Cardiac fibroblast (primary cell): ENCODE measurements around the gene KLHL29.

Source experiments
- DNase-seq, 2 donors: peaks; one replicate each; pipeline versions ENCODE4 v3.0.0 to v3.0.0-alpha.2; 2010; ENCODE audit warnings: low read depth in 2 of 2
- H3K4me3 ChIP-seq, 2 donors: replicated peaks in 1 of 2; 1 replicate in 1 of 2; 2 replicates in 1 of 2; pipeline ENCODE4 v1.5.1; 2011; ENCODE audit warnings: low read depth in 2 of 2, low read length in 2 of 2, mild to moderate bottlenecking in 2 of 2, moderate library complexity in 1 of 2
- TF ChIP-seq, protein P1 (sequence below): IDR thresholded peaks from one replicate; pipeline ENCODE4 v1.5.1; 2011; ENCODE audit warnings: low read depth, mild to moderate bottlenecking, low read length, inconsistent platforms

The KLHL29 gene

GRCh38 chr2:23545811-23546210 is 160.8 kb downstream of the KLHL29 start:
- DNase-seq: no peak
- no peak overlapping the region for H3K4me3 ChIP-seq
- TF ChIP-seq, protein P1, sequence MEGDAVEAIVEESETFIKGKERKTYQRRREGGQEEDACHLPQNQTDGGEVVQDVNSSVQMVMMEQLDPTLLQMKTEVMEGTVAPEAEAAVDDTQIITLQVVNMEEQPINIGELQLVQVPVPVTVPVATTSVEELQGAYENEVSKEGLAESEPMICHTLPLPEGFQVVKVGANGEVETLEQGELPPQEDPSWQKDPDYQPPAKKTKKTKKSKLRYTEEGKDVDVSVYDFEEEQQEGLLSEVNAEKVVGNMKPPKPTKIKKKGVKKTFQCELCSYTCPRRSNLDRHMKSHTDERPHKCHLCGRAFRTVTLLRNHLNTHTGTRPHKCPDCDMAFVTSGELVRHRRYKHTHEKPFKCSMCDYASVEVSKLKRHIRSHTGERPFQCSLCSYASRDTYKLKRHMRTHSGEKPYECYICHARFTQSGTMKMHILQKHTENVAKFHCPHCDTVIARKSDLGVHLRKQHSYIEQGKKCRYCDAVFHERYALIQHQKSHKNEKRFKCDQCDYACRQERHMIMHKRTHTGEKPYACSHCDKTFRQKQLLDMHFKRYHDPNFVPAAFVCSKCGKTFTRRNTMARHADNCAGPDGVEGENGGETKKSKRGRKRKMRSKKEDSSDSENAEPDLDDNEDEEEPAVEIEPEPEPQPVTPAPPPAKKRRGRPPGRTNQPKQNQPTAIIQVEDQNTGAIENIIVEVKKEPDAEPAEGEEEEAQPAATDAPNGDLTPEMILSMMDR: no peak

GRCh38 chr2:23546913-23547312 is 161.9 kb downstream of the KLHL29 start:
- TF ChIP-seq, protein P1: no peak
- DNase-seq: no peak
- H3K4me3 ChIP-seq: no peak overlapping the region

DNA sequence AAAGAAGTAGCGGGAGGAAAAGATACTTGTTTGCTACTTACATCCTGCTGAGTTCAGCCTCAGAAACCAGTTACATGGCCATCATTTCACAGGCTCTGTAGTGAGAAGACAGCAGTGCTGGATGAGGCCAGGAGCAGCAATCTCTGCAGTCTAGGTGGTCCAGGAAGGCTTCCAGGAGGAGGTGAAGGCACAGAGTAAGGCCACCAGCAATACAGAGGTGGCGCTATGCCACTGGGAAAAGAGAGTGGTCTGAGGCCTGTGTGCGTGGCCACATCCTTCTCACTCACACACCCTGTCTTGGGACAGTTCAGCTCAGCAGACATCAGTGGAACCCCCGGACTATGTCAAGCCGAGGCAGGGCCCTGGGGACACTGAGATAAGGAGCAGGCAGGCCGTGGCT is 162.7 kb downstream of the KLHL29 start:
- H3K4me3 ChIP-seq: no peak overlapping the region
- DNase-seq: no peak
- TF ChIP-seq, protein P1: no peak

- no peak for DNase-seq
- no peak overlapping the region for H3K4me3 ChIP-seq
- TF ChIP-seq, protein P1: no peak
Observed at GRCh38 chr2:23548143-23548769, 163.3 kb downstream of the KLHL29 start.

DNA sequence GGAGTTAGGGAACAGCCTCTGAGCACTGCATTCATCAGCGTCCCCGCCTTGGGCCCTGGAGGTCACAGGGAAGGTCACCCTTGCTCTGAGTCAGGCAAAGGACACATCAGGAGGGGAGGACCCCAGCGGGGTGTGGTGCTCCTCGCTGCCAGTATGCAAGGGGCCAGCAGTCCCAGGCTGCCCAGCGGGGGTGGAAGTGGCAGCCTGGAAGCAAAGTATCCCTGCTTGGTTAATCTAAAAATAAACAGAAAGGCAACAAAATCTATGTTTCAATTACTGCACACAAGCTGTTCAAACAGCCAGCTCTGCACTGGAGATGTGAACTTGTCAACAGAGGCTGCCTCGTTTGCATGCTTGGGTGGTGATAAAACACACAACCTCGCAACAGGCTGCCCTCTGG is 164.1 kb downstream of the KLHL29 start:
- TF ChIP-seq, protein P1: no peak
- no peak for DNase-seq
- no peak overlapping the region for H3K4me3 ChIP-seq

DNA sequence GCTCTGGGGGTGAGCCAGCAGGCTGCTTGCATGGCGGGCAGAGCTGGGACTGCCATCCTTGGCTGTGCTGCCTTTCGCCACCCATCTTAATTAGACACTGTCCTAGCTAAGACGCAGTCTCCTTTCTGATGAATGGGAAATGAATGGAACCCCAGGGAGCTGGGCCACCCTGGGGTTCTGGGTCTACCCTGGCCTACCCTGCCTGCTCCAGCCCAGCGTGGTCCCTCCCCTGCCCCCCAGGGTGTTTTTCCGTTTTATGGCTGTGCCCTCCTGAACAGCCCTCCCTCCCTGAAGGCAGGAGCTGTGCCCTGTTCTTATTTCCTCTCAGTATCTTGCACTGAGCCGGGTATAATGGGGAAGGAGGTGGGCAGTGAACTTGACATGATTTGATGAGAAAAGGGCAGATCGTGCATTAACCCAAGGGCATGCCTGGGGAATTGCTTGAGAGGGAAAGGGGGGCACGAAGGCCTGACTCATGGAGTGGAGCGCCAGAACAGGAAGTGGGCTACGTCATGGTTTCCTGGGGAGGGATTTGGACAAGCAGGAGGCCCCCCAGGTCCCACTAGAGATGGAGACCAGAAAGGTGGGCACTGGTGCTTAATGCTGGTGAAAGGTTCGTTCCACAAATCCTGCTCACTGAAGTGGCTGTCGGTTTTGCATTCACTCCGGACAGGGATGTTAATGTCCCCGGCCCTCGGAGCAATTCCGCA is 165.0 kb downstream of the KLHL29 start:
- TF ChIP-seq, protein P1: no peak
- H3K4me3 ChIP-seq: no peak overlapping the region
- DNase-seq: peak; percentile 45 to 64

DNA sequence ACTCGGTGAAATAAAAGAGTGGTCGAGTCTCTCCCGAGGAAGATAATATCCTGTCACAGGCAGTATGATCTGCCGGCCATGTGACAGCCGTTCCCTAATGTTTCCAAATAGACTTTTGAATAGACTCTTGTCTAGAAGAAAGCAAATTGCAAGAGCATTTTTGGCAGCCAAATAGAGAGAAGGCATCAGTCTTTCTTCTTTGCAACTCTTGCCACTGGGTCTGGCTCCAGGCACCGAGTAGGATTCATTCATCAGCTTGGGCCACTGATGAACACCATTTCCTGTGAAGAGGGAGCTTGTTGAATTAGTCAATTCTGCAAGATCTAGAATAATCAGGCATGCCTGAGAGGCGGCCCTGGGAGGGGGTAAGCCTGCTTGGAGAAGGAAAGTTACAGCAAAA is 165.6 kb downstream of the KLHL29 start:
- TF ChIP-seq, protein P1: no peak
- no peak overlapping the region for H3K4me3 ChIP-seq
- DNase-seq: peak; percentile 30 to 37
